NB4 (cell line): Measurements from ENCODE around the gene NHP2.
"Not testable (repeated sequence)": the region's sequence is repeated elsewhere in the genome, so short reads cannot be mapped to it uniquely, and the experiment has no call there.

Experiments used
- DNase-seq: peaks from one replicate; pipeline ENCODE4 v3.0.0; 2010; ENCODE audit warnings: low read depth
- H3K4me3 ChIP-seq: one replicate; pipeline ENCODE4 v1.5.1; 2011; ENCODE audit warnings: mild to moderate bottlenecking, low read depth, low read length, moderate library complexity
- MYC ChIP-seq: IDR thresholded peaks from 2 replicates; pipeline ENCODE4 v1.6.1; 2011; ENCODE audit warnings: low read depth, low read length
- POLR2A ChIP-seq: IDR thresholded peaks from 2 replicates; pipeline ENCODE4 v1.6.1; 2011; ENCODE audit warnings: mild to moderate bottlenecking; ENCODE audit not compliant: insufficient read length; ENCODE audit errors: extremely low read depth
- TF ChIP-seq, protein P1 (sequence below): IDR thresholded peaks from 2 replicates; pipeline ENCODE4 v1.6.1; 2011; ENCODE audit warnings: low read depth, low read length
- TF ChIP-seq, protein P2 (sequence below): IDR thresholded peaks from one replicate; pipeline ENCODE4 v1.5.1; 2012; ENCODE audit warnings: low read depth, low read length

The NHP2 gene

DNA sequence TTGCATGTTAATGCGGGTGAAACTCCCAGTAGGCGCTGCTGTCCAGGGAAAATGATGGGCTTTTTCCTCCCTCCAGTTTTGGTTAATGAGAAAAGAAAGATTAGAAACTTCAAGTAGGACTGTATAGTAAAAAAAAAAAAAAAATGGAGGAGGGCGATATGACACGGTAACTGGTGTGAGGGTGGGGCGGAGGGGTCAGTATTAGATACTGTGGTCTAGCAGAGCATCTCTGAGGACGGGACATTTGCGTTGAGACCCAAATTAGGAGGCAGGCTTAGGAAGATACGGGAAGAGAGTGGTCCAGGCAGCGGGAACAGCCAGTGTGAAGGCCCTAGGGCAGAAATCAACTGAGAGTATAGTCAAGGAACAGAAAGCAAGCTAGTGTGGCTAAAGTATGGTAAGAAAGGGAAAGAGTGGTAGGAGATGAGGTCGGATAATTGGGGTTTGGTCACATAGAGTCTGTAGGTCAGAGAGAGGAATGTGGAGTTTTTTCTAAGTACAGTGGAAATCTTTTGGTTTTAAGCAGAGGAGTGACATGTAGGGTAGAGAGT lies 22.2 kb downstream of the NHP2 start:
- H3K4me3 ChIP-seq: peak overlapping the region; percentile 70
- TF ChIP-seq, protein P1, sequence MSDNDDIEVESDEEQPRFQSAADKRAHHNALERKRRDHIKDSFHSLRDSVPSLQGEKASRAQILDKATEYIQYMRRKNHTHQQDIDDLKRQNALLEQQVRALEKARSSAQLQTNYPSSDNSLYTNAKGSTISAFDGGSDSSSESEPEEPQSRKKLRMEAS: no peak
- TF ChIP-seq, protein P2, sequence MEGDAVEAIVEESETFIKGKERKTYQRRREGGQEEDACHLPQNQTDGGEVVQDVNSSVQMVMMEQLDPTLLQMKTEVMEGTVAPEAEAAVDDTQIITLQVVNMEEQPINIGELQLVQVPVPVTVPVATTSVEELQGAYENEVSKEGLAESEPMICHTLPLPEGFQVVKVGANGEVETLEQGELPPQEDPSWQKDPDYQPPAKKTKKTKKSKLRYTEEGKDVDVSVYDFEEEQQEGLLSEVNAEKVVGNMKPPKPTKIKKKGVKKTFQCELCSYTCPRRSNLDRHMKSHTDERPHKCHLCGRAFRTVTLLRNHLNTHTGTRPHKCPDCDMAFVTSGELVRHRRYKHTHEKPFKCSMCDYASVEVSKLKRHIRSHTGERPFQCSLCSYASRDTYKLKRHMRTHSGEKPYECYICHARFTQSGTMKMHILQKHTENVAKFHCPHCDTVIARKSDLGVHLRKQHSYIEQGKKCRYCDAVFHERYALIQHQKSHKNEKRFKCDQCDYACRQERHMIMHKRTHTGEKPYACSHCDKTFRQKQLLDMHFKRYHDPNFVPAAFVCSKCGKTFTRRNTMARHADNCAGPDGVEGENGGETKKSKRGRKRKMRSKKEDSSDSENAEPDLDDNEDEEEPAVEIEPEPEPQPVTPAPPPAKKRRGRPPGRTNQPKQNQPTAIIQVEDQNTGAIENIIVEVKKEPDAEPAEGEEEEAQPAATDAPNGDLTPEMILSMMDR: no peak
- 0 out of 2 replicates have a peak, but pooled peaks have one; percentile 22 for TF ChIP-seq MYC
- no peak for DNase-seq

DNA sequence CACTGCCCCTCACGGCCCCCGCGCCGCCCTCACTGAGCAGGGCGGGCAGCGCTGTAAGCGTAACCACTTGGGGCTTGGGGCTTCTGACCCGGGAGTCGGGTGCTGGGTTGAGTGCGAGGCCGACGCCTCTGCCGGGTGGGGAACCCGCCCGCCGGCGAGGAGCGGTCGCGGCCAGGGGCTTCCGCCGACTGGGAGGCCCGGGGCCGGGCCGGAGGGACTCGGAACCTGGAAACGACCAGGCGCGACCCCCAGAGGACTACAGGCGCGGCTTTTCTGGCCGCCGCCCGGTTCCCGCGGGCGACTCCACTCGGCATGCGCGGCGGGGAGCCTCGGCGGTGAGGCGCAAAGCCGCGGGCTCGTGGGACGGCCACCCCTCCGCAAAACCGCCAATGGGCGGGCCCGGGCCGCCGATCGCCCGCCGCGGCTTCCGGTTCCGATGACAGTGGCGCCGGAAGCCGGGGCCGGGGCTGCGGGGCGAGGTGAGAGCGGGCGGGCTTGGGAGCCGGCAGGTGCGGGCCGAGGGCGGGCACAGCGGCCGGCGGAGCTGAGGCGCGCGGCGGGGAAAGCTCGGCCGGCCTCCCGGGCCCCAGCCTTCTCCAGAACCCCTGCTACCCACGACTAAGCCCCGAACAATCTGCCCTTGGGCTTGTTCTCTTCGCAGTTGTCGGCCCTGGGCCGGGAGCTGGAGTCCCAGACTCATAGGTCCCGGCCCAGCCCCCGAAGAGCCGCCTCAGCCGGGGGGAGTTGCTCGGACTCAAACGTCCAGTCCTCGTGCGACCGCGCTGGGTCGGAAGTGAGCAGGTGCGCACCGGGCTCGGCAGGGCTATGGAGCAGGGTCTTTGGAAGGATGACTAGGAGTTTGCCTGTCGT lies 22.9 kb downstream of the NHP2 start, which contains the start of gene RMND5B:
RMND5B (plus strand) TSS at position 439 of the 870 bp plus-strand sequence. CDS start 7,106 bp downstream, outside the sequence.
- TF ChIP-seq POLR2A (peak; percentile 50), MYC (no peak)
- TF ChIP-seq, protein P1: peak; percentile 27; the same call in 1 of the 2 replicates
- H3K4me3 ChIP-seq: peak within 1 kb of the TSS; percentile 70
- peak; percentile 87 for DNase-seq

DNA sequence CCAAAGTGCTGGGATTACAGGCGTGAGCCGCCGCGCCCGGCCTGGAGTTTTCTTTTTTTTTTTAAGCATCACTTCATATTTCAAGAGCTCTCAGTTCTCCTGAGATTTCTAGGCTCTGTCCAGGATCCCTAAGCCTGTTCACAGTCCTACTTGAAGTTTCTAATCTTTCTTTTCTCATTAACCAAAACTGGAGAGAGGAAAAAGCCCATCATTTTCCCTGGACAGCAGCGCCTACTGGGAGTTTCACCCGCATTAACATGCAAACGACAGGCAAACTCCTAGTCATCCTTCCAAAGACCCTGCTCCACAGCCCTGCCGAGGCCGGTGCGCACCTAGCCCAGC lies 23.5 kb downstream of the NHP2 start:
- DNase-seq: not testable (repeated sequence)
- H3K4me3 ChIP-seq: peak overlapping the region; percentile 41

DNA sequence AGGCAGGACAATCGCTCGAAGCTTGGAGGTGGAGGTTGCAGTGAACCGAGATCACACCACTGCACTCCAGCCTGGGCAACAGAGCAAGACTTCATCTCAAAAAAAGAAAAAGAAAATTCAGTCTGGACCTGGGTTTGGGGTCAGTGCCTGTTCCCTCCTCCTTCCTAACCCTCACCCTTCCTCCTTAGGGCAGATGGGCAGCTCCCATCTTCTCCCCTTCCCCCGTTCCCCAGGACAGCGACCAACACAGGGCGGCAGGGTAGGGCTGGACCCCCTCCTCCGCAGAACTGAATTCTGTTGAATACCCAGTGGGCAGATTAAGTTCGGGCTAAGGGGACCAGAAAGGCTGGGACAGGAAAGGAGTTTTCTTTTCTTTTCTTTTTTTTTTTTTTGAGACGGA lies 24.4 kb downstream of the NHP2 start:
- H3K4me3 ChIP-seq: no peak overlapping the region
- no peak for DNase-seq
- TF ChIP-seq POLR2A (no peak), MYC (no peak)
- TF ChIP-seq, protein P1: no peak
- TF ChIP-seq, protein P2: no peak

GRCh38 chr5:178127300-178128009 lies 26.2 kb downstream of the NHP2 start:
- DNase-seq, H3K4me3 ChIP-seq: not testable (repeated sequence)

DNA sequence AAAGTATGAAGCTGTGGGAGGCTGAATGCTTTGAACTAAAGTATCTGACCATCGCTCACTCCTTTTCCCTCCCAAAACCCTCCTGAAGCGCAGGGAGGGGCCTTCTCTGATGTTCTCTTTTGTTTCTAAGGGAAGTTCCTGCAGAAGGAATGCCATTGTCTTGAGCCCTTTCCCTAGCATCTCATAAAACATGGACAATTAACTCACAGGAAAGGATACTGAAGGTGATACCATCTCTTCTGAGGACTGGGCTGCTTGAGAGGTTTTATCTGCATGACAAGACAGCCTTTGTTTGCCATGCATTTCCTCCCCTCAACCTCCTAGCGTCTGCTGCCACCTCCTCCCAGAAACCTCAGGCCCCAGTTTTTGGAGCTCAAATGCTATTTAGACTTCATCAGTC lies 27.1 kb downstream of the NHP2 start:
- DNase-seq: no peak
- H3K4me3 ChIP-seq: no peak overlapping the region
- no peak for TF ChIP-seq MYC
- TF ChIP-seq, protein P1: no peak
- TF ChIP-seq, protein P2: no peak
- TF ChIP-seq POLR2A: no peak

- DNase-seq: no peak
- TF ChIP-seq POLR2A (no peak), MYC (no peak)
- TF ChIP-seq, protein P1: no peak
- TF ChIP-seq, protein P2: no peak
Measured at GRCh38 chr5:178125253-178125906, 28.3 kb downstream of the NHP2 start.

More at GRCh38 chr5:178125253-178125906, 28.3 kb downstream of the NHP2 start:
- H3K4me3 ChIP-seq: no peak overlapping the region
